HG02571 (cell line): ENCODE data around the gene MZF1.

Source experiments
- ATAC-seq: cut with Tn5 transposase; IDR thresholded peaks from one replicate; pipeline ENCODE4 v1.9.1; 2021; ENCODE audit warnings: mild to moderate bottlenecking, moderate library complexity; ENCODE audit not compliant: unreplicated experiment

The MZF1 gene

GRCh38 chr19:58515259-58515658 is 57.9 kb downstream of the MZF1 start:
- ATAC-seq: no peak

GRCh38 chr19:58514564-58515022 is 58.5 kb downstream of the MZF1 start:
- ATAC-seq: no peak

- no peak for ATAC-seq
These were observed 59.2 kb downstream of the MZF1 start for GRCh38 chr19:58513694-58514563.

GRCh38 chr19:58513213-58513693 is 59.9 kb downstream of the MZF1 start:
- ATAC-seq: no peak
